Neural cell (in vitro differentiated cells): Measurements from ENCODE around the gene ELOB.

Experiments
- CTCF ChIP-seq: fragments of 450-650 bp; IDR thresholded peaks from 2 replicates; pipeline ENCODE4 v1.5.1; 2014; ENCODE audit warnings: antibody characterized with exemption, mild to moderate bottlenecking, moderate library complexity; ENCODE audit not compliant: poor library complexity, severe bottlenecking
- EZH2 ChIP-seq: fragments of 200-600, 300-800 bp; shearing (Covaris generic), sonication (generic); IDR thresholded peaks from 2 replicates; pipeline ENCODE4 v1.6.1; 2014; ENCODE audit warnings: antibody characterized with exemption, low read length, borderline replicate concordance, mild to moderate bottlenecking; ENCODE audit not compliant: insufficient read depth, poor library complexity, severe bottlenecking
- MXI1 ChIP-seq: fragments of 450-650 bp; conservative IDR thresholded peaks from 2 replicates; pipeline ENCODE4 v1.6.1; 2014; ENCODE audit warnings: antibody characterized with exemption, mild to moderate bottlenecking; ENCODE audit not compliant: poor library complexity, severe bottlenecking
- POLR2AphosphoS5 ChIP-seq: IDR thresholded peaks from 2 replicates; pipeline ENCODE4 v1.6.1; 2012
- REST ChIP-seq: IDR thresholded peaks from 2 replicates; pipeline ENCODE4 v1.6.1; 2012; ENCODE audit warnings: borderline replicate concordance
- TAF1 ChIP-seq: IDR thresholded peaks from 2 replicates; pipeline ENCODE4 v1.6.1; 2012; ENCODE audit warnings: low read depth

- TF ChIP-seq CTCF: no peak
- TF ChIP-seq TAF1: no peak
- TF ChIP-seq EZH2: no peak
- no peak for TF ChIP-seq POLR2AphosphoS5
- no peak for TF ChIP-seq MXI1
- TF ChIP-seq REST: no peak
Measured at GRCh38 chr16:2821487-2822157, 44.5 kb upstream of the ELOB start.
